GM12892 (cell line): ENCODE measurements around the gene COL4A1.

ENCODE experiments used
- DNase-seq: peaks from one replicate; pipeline ENCODE4 v3.0.0; 2011; ENCODE audit not compliant: insufficient read length
- FAIRE-seq: peaks from 2 replicates; lab custom pipeline; 2011; peaks lifted over from hg19 to GRCh38; lab: Jason Lieb, UNC
- POLR2A ChIP-seq: IDR thresholded peaks from 2 replicates; pipeline ENCODE4 v1.6.1; 2011; ENCODE audit warnings: low read depth, low read length, control low read depth
- POLR2AphosphoS5 ChIP-seq: IDR thresholded peaks from 2 replicates; pipeline ENCODE4 v1.6.1; 2011; ENCODE audit warnings: low read depth, low read length, control low read depth
- TAF1 ChIP-seq: IDR thresholded peaks from 2 replicates; pipeline ENCODE4 v1.6.1; 2011; ENCODE audit warnings: low read depth, mild to moderate bottlenecking, control low read depth, low read length, borderline replicate concordance

Gene COL4A1

GRCh38 chr13:110244071-110244830, 62.7 kb downstream of the COL4A1 start:
- no peak for FAIRE-seq

GRCh38 chr13:110242615-110243014, 64.3 kb downstream of the COL4A1 start:
- no peak for FAIRE-seq

More at GRCh38 chr13:110244071-110244830, 62.7 kb downstream of the COL4A1 start:
- no peak for DNase-seq
- no peak for TF ChIP-seq POLR2A
- TF ChIP-seq POLR2AphosphoS5, result no peak
- TF ChIP-seq TAF1, result no peak

GRCh38 chr13:110240943-110241342, 66.0 kb downstream of the COL4A1 start:
- TF ChIP-seq TAF1 (no peak), POLR2A (no peak), POLR2AphosphoS5 (no peak)
- no peak for DNase-seq
- no peak for FAIRE-seq

More at GRCh38 chr13:110242615-110243014, 64.3 kb downstream of the COL4A1 start:
- no peak for DNase-seq
- no peak for TF ChIP-seq POLR2A
- no peak for TF ChIP-seq TAF1
- no peak for TF ChIP-seq POLR2AphosphoS5

- DNase-seq (no peak), FAIRE-seq (no peak)
- no peak for TF ChIP-seq TAF1
- TF ChIP-seq POLR2A, result no peak
- TF ChIP-seq POLR2AphosphoS5, result no peak
Observed at GRCh38 chr13:110240352-110240751, 66.6 kb downstream of the COL4A1 start.

- TF ChIP-seq POLR2A, result no peak
- no peak for TF ChIP-seq POLR2AphosphoS5
- TF ChIP-seq TAF1, result no peak
- FAIRE-seq (no peak), DNase-seq (no peak)
Observed at GRCh38 chr13:110239280-110240125, 67.5 kb downstream of the COL4A1 start.

GRCh38 chr13:110238818-110239195, 68.2 kb downstream of the COL4A1 start:
- no peak for DNase-seq
- no peak for FAIRE-seq

GRCh38 chr13:110237875-110238817, 68.8 kb downstream of the COL4A1 start:
- no peak for FAIRE-seq
- no peak for DNase-seq
- no peak for TF ChIP-seq POLR2A
- TF ChIP-seq TAF1, result no peak
- TF ChIP-seq POLR2AphosphoS5, result no peak

More at GRCh38 chr13:110238818-110239195, 68.2 kb downstream of the COL4A1 start:
- no peak for TF ChIP-seq TAF1
- no peak for TF ChIP-seq POLR2A
- no peak for TF ChIP-seq POLR2AphosphoS5

GRCh38 chr13:110236831-110237261, 70.1 kb downstream of the COL4A1 start:
- FAIRE-seq, result no peak
- TF ChIP-seq TAF1, result no peak
- DNase-seq, result no peak

GRCh38 chr13:110236431-110236830, 70.5 kb downstream of the COL4A1 start:
- TF ChIP-seq TAF1, result no peak
- no peak for TF ChIP-seq POLR2AphosphoS5
- no peak for TF ChIP-seq POLR2A

GRCh38 chr13:110234532-110234931, 72.4 kb downstream of the COL4A1 start:
- no peak for FAIRE-seq
- no peak for DNase-seq
- TF ChIP-seq POLR2AphosphoS5 (no peak), POLR2A (no peak), TAF1 (no peak)

More at GRCh38 chr13:110236431-110236830, 70.5 kb downstream of the COL4A1 start:
- no peak for DNase-seq
- no peak for FAIRE-seq
